ENCODE results near the gene FOSL1.

DNA sequence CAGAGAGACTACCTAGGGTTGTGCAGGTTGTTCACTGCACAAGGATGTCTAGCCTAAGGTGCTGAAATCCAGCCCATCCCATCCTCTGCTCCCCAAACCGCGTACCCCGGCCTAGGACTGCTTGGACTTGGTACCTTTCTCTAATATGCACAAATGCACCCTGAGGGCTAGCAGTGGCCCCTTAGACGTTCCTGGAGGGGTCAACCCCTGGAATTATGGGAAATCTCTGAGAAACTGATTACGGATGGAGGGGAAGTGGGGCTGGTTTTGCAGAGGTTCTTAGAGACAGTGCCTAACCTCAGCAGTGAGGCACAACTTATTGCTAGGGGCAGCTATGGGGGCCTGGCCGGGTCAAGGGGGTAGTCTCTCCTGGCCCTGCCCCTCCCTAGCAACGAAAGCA lies 16.2 kb upstream of the FOSL1 start:
- TF ChIP-seq FOXK2 (IDR thresholded peaks at IDR 0.05), result no peak
- TF ChIP-seq NFRKB (IDR thresholded peaks at IDR 0.05), result no peak
